HCEC 1CT (cell line): ENCODE measurements around the gene DTD1.
A peak's percentile ranks its signal among the peaks of the same experiment; 100 is the strongest.

Experiments
- DNase-seq: peaks from one replicate; pipeline ENCODE4 v3.0.0-alpha.2; 2017

The DTD1 gene

GRCh38 chr20:18621004-18621403, 33.1 kb downstream of the DTD1 start:
- DNase-seq, result no peak

GRCh38 chr20:18623156-18623910, 35.5 kb downstream of the DTD1 start:
- no peak for DNase-seq

GRCh38 chr20:18624948-18625347, 37.1 kb downstream of the DTD1 start:
- DNase-seq, result no peak

- no peak for DNase-seq
These were observed 38.2 kb downstream of the DTD1 start for GRCh38 chr20:18625907-18626655.

- peak; percentile 2 for DNase-seq
These were observed 40.6 kb downstream of the DTD1 start for GRCh38 chr20:18628330-18628920.

- peak; percentile 55 for DNase-seq
These were observed 44.4 kb downstream of the DTD1 start for GRCh38 chr20:18632196-18632789.

GRCh38 chr20:18633411-18633810, 45.6 kb downstream of the DTD1 start:
- no peak for DNase-seq

GRCh38 chr20:18634501-18634900, 46.6 kb downstream of the DTD1 start:
- no peak for DNase-seq

- no peak for DNase-seq
These were observed 47.5 kb downstream of the DTD1 start for GRCh38 chr20:18635380-18635779.

- no peak for DNase-seq
These were observed 49.4 kb downstream of the DTD1 start for GRCh38 chr20:18637224-18637623.

GRCh38 chr20:18638768-18639167, 50.9 kb downstream of the DTD1 start:
- DNase-seq, result no peak

GRCh38 chr20:18639501-18639979, 51.7 kb downstream of the DTD1 start:
- DNase-seq, result no peak

GRCh38 chr20:18645196-18645745, 57.4 kb downstream of the DTD1 start:
- DNase-seq, result no peak

GRCh38 chr20:18645851-18646250, 58.0 kb downstream of the DTD1 start:
- DNase-seq, result no peak

GRCh38 chr20:18647777-18648176, 59.9 kb downstream of the DTD1 start:
- DNase-seq, result no peak

- no peak for DNase-seq
These were observed 62.4 kb downstream of the DTD1 start for GRCh38 chr20:18650224-18650623.

GRCh38 chr20:18653736-18654447, 66.0 kb downstream of the DTD1 start:
- no peak for DNase-seq

GRCh38 chr20:18654448-18654773, 66.6 kb downstream of the DTD1 start:
- no peak for DNase-seq

- DNase-seq, result peak; percentile 37
These were observed 69.7 kb downstream of the DTD1 start for GRCh38 chr20:18657575-18657974.

- no peak for DNase-seq
These were observed 74.6 kb downstream of the DTD1 start for GRCh38 chr20:18662279-18663040.

- DNase-seq, result peak; percentile 8
These were observed 76.1 kb downstream of the DTD1 start for GRCh38 chr20:18663932-18664331.

GRCh38 chr20:18665135-18665534, 77.3 kb downstream of the DTD1 start:
- no peak for DNase-seq
